ENCODE measurements around the gene STAG1. TPM values are rescaled to one million over a fixed set of nuclear protein-coding genes. Genes with fewer than 3 reads are reported as not detected.

STAG1 gene
- total and polyA plus RNA-seq, 2 of the 13 experiments (the other 11 are each of a cell fraction or from before 2014, with no cell fraction given): 6.2 to 25.9 TPM

- WGBS (ENCODE audit: low lambda C conversion rate): 96% methylated on average over 3 of the region's 3 CpGs
- no peak for FAIRE-seq
- CTCF ChIA-PET (ENCODE audit: low intra/inter-chr PET ratio, low total read pairs): no interaction called here
Measured at GRCh38 chr3:136535906-136536305, 216.3 kb downstream of the STAG1 start.

More at GRCh38 chr3:136535906-136536305, 216.3 kb downstream of the STAG1 start:
- Histone ChIP-seq H3K4me2 (ENCODE audit: low read depth, low read length) (no peak overlapping the region), H3K4me3 (replicated peaks in 1 of 3; ENCODE audit: insufficient read depth in 1 of 3, low read depth in 2 of 3, low read length in 3 of 3) (no peak overlapping the region), H4K20me1 (ENCODE audit: insufficient read depth, low read length) (no peaks in the 10 kb centered on the region), H2AFZ (ENCODE audit: low read length) (no peak overlapping the region), H3K9me3 (ENCODE audit: low read length) (no peaks in the 10 kb centered on the region), H3K9ac (ENCODE audit: insufficient read depth, low read depth, low read length) (no peak overlapping the region), H3K27me3 (ENCODE audit: control insufficient read depth in 1 of 2, insufficient read depth in 2 of 2, low read length in 2 of 2) (no peaks in the 10 kb centered on the region), H3K36me3 (replicated peaks in 1 of 2; ENCODE audit: control insufficient read depth in 1 of 2, insufficient read depth in 2 of 2, low read length in 2 of 2) (no peaks in the 10 kb centered on the region), H3K27ac (ENCODE audit: extremely low read length, insufficient read depth, low read length) (no peak overlapping the region), H3K4me1 (ENCODE audit: insufficient read depth, low read length) (no peaks in the 10 kb centered on the region), H3K79me2 (ENCODE audit: insufficient read depth, low read length) (no peaks in the 10 kb centered on the region)
- POLR2A ChIA-PET: no interaction called here
- no TSS peak for BruUV-seq (replicated peaks)
- no peak for ATAC-seq
- no peak for TF ChIP-seq NRL (CRISPR knock-in tag; IDR thresholded peaks at IDR 0.05; ENCODE audit: borderline replicate concordance)
- no peak for TF ChIP-seq SAP130 (CRISPR knock-in tag; IDR thresholded peaks at IDR 0.05; ENCODE audit: low read depth)
- TF ChIP-seq ZNF251 (CRISPR knock-in tag; IDR thresholded peaks at IDR 0.05): no peak
- no peak for TF ChIP-seq ZNF75D (CRISPR knock-in tag; IDR thresholded peaks at IDR 0.05; ENCODE audit: borderline replicate concordance)
- TF ChIP-seq HOXA3 (CRISPR knock-in tag; IDR thresholded peaks at IDR 0.05): no peak
- TF ChIP-seq ZNF367 (CRISPR knock-in tag; IDR thresholded peaks at IDR 0.05; ENCODE audit: borderline replicate concordance): no peak
- no peak for TF ChIP-seq ZNF878 (CRISPR knock-in tag; IDR thresholded peaks at IDR 0.05)
- TF ChIP-seq ZNF138 (CRISPR knock-in tag; IDR thresholded peaks at IDR 0.05; ENCODE audit: low read depth): no peak
- no peak for TF ChIP-seq ADNP (CRISPR knock-in tag; IDR thresholded peaks at IDR 0.05)
- no peak for TF ChIP-seq ZNF335 (CRISPR knock-in tag; IDR thresholded peaks at IDR 0.05)
- no peak for TF ChIP-seq ZFP36L1 (CRISPR knock-in tag; IDR thresholded peaks at IDR 0.05)
- no peak for TF ChIP-seq PHB2 (IDR thresholded peaks at IDR 0.05; ENCODE audit: partially characterized antibody)
- no peak for TF ChIP-seq TRIM22 (IDR thresholded peaks at IDR 0.05)
- TF ChIP-seq DDIT3 (CRISPR knock-in tag; IDR thresholded peaks at IDR 0.05): no peak
- TF ChIP-seq ZNF510 (CRISPR knock-in tag; IDR thresholded peaks at IDR 0.05; ENCODE audit: low read depth): no peak
- no peak for TF ChIP-seq PHF8 (CRISPR knock-in tag; IDR thresholded peaks at IDR 0.05)
- TF ChIP-seq KAT8 (CRISPR knock-in tag; IDR thresholded peaks at IDR 0.05): no peak
- DNase-seq (ENCODE audit: low spot score): no peak
- in situ Hi-C loops (cut with HindIII; ENCODE audit: extremely low pct_ligation_motif_present, low pct_unique_long_range_greater_than_20kb) (no loop called here), intact Hi-C loops (cut with micrococcal nuclease; ENCODE audit: unreplicated experiment) (no loop called here)

Data from HepG2 (cell line).